Measurements from ENCODE around the gene OVOL2.

- TF ChIP-seq, protein P1, sequence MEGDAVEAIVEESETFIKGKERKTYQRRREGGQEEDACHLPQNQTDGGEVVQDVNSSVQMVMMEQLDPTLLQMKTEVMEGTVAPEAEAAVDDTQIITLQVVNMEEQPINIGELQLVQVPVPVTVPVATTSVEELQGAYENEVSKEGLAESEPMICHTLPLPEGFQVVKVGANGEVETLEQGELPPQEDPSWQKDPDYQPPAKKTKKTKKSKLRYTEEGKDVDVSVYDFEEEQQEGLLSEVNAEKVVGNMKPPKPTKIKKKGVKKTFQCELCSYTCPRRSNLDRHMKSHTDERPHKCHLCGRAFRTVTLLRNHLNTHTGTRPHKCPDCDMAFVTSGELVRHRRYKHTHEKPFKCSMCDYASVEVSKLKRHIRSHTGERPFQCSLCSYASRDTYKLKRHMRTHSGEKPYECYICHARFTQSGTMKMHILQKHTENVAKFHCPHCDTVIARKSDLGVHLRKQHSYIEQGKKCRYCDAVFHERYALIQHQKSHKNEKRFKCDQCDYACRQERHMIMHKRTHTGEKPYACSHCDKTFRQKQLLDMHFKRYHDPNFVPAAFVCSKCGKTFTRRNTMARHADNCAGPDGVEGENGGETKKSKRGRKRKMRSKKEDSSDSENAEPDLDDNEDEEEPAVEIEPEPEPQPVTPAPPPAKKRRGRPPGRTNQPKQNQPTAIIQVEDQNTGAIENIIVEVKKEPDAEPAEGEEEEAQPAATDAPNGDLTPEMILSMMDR (IDR thresholded peaks at IDR 0.05) = no peak
- no peak for TF ChIP-seq POLR2A (IDR thresholded peaks at IDR 0.05)
These were observed 43.6 kb upstream of the OVOL2 start for GRCh38 chr20:18101125-18101810.
